ENCODE results near the gene CD84.
"Not testable (repeated sequence)": the region's sequence is repeated elsewhere in the genome, so short reads cannot be mapped to it uniquely, and the experiment has no call there.

Gene CD84

GRCh38 chr1:160605792-160606479, 26.6 kb upstream of the CD84 start:
- no peak overlapping the region for H3K4me3 Mint-ChIP-seq

GRCh38 chr1:160605205-160605604, 25.9 kb upstream of the CD84 start:
- Mint-ChIP-seq H3K9me3 (peaks cover 47% of the 10 kb centered on the region), H3K4me3 (no peak overlapping the region), H3K27ac (peak overlapping the region; percentile 47), H3K4me1 (ENCODE audit: low read depth) (peaks cover 36% of the 10 kb centered on the region), H3K27me3 (ENCODE audit: low read depth) (no peaks in the 10 kb centered on the region), H3K36me3 (ENCODE audit: low read depth) (peaks cover 56% of the 10 kb centered on the region)
- no peak for DNase-seq (ENCODE audit: low spot score)

More at GRCh38 chr1:160605792-160606479, 26.6 kb upstream of the CD84 start:
- peaks cover 42% of the 10 kb centered on the region for H3K9me3 Mint-ChIP-seq
- peak overlapping the region; percentile 67 for H3K27ac Mint-ChIP-seq
- no peak for DNase-seq (ENCODE audit: low spot score)
- peaks cover 37% of the 10 kb centered on the region for H3K4me1 Mint-ChIP-seq (ENCODE audit: low read depth)
- peaks cover 63% of the 10 kb centered on the region for H3K36me3 Mint-ChIP-seq (ENCODE audit: low read depth)
- H3K27me3 Mint-ChIP-seq (ENCODE audit: low read depth), result no peaks in the 10 kb centered on the region

- Mint-ChIP-seq H3K27me3 (ENCODE audit: low read depth) (no peaks in the 10 kb centered on the region), H3K36me3 (ENCODE audit: low read depth) (peaks cover 16% of the 10 kb centered on the region), H3K4me1 (ENCODE audit: low read depth) (peaks cover 4% of the 10 kb centered on the region), H3K4me3 (no peak overlapping the region), H3K27ac (no peak overlapping the region), H3K9me3 (peaks cover 44% of the 10 kb centered on the region)
- DNase-seq (ENCODE audit: low spot score), result no peak
These were observed 18.4 kb upstream of the CD84 start for GRCh38 chr1:160597705-160598104.

GRCh38 chr1:160597051-160597450, 17.8 kb upstream of the CD84 start:
- DNase-seq (ENCODE audit: low spot score), result no peak
- Mint-ChIP-seq H3K9me3 (peaks cover 46% of the 10 kb centered on the region), H3K4me3 (no peak overlapping the region), H3K27ac (no peak overlapping the region), H3K4me1 (ENCODE audit: low read depth) (peaks cover 5% of the 10 kb centered on the region), H3K36me3 (ENCODE audit: low read depth) (peaks cover 20% of the 10 kb centered on the region), H3K27me3 (ENCODE audit: low read depth) (no peaks in the 10 kb centered on the region)

GRCh38 chr1:160590488-160590887, 11.2 kb upstream of the CD84 start:
- no peak for DNase-seq (ENCODE audit: low spot score)
- H3K9me3 Mint-ChIP-seq, result peaks cover 29% of the 10 kb centered on the region
- H3K27ac Mint-ChIP-seq, result no peak overlapping the region
- no peak overlapping the region for H3K4me3 Mint-ChIP-seq
- H3K27me3 Mint-ChIP-seq (ENCODE audit: low read depth), result no peaks in the 10 kb centered on the region
- H3K36me3 Mint-ChIP-seq (ENCODE audit: low read depth), result peaks cover 12% of the 10 kb centered on the region
- peaks cover 9% of the 10 kb centered on the region for H3K4me1 Mint-ChIP-seq (ENCODE audit: low read depth)

- H3K4me3 Mint-ChIP-seq, result no peak overlapping the region
- peaks cover 25% of the 10 kb centered on the region for H3K4me1 Mint-ChIP-seq (ENCODE audit: low read depth)
- H3K27me3 Mint-ChIP-seq (ENCODE audit: low read depth), result no peaks in the 10 kb centered on the region
- H3K27ac Mint-ChIP-seq, result no peak overlapping the region
- no peak for DNase-seq (ENCODE audit: low spot score)
- peaks cover 20% of the 10 kb centered on the region for H3K9me3 Mint-ChIP-seq
- H3K36me3 Mint-ChIP-seq (ENCODE audit: low read depth), result peaks cover 10% of the 10 kb centered on the region
These were observed 9.2 kb upstream of the CD84 start for GRCh38 chr1:160588468-160588867.

GRCh38 chr1:160584784-160585183, 5.5 kb upstream of the CD84 start:
- Mint-ChIP-seq H3K27ac (no peak overlapping the region), H3K4me1 (ENCODE audit: low read depth) (peaks cover 34% of the 10 kb centered on the region), H3K4me3 (no peak overlapping the region), H3K9me3 (peaks cover 10% of the 10 kb centered on the region), H3K36me3 (ENCODE audit: low read depth) (peaks cover 7% of the 10 kb centered on the region), H3K27me3 (ENCODE audit: low read depth) (no peaks in the 10 kb centered on the region)
- no peak for DNase-seq (ENCODE audit: low spot score)

- H3K9me3 Mint-ChIP-seq; H3K36me3 Mint-ChIP-seq (ENCODE audit: low read depth); H3K27me3 Mint-ChIP-seq (ENCODE audit: low read depth); H3K4me3 Mint-ChIP-seq; DNase-seq (ENCODE audit: low spot score): not testable (repeated sequence)
- peaks cover 42% of the 10 kb centered on the region for H3K4me1 Mint-ChIP-seq (ENCODE audit: low read depth)
- peak overlapping the region; percentile 12 for H3K27ac Mint-ChIP-seq
These were observed 3.7 kb upstream of the CD84 start for GRCh38 chr1:160582976-160583375.

- Mint-ChIP-seq H3K36me3 (ENCODE audit: low read depth) (peaks cover 12% of the 10 kb centered on the region), H3K4me3 (no peak overlapping the region), H3K27ac (no peak overlapping the region), H3K4me1 (ENCODE audit: low read depth) (peaks cover 50% of the 10 kb centered on the region), H3K27me3 (ENCODE audit: low read depth) (no peaks in the 10 kb centered on the region), H3K9me3 (peaks cover 10% of the 10 kb centered on the region)
- no peak for DNase-seq (ENCODE audit: low spot score)
These were observed 2.7 kb upstream of the CD84 start for GRCh38 chr1:160581961-160582360.

- Mint-ChIP-seq H3K27me3 (ENCODE audit: low read depth) (no peaks in the 10 kb centered on the region), H3K4me3 (no peak overlapping the region), H3K36me3 (ENCODE audit: low read depth) (peaks cover 21% of the 10 kb centered on the region), H3K9me3 (peaks cover 10% of the 10 kb centered on the region), H3K4me1 (ENCODE audit: low read depth) (peaks cover 61% of the 10 kb centered on the region), H3K27ac (peak overlapping the region; percentile 12)
- DNase-seq (ENCODE audit: low spot score), result no peak
These were observed 1.0 kb upstream of the CD84 start for GRCh38 chr1:160580221-160580812.

- Mint-ChIP-seq H3K27me3 (ENCODE audit: low read depth) (no peaks in the 10 kb centered on the region), H3K9me3 (peaks cover 9% of the 10 kb centered on the region), H3K36me3 (ENCODE audit: low read depth) (peaks cover 29% of the 10 kb centered on the region), H3K4me1 (ENCODE audit: low read depth) (peaks cover 61% of the 10 kb centered on the region), H3K27ac (peak overlapping the region; percentile 95), H3K4me3 (peak overlapping the region; percentile 90)
- no peak for DNase-seq (ENCODE audit: low spot score)
These were observed 638 bp downstream of the CD84 start for GRCh38 chr1:160578525-160579191.

- DNase-seq (ENCODE audit: low spot score), result no peak
- Mint-ChIP-seq H3K9me3 (peaks cover 4% of the 10 kb centered on the region), H3K36me3 (ENCODE audit: low read depth) (peaks cover 32% of the 10 kb centered on the region), H3K4me3 (peak overlapping the region; percentile 90), H3K27me3 (ENCODE audit: low read depth) (no peaks in the 10 kb centered on the region), H3K27ac (peak overlapping the region; percentile 95), H3K4me1 (ENCODE audit: low read depth) (peaks cover 64% of the 10 kb centered on the region)
These were observed 1.1 kb downstream of the CD84 start for GRCh38 chr1:160578175-160578524.

GRCh38 chr1:160577671-160578070, 1.6 kb downstream of the CD84 start:
- Mint-ChIP-seq H3K36me3 (ENCODE audit: low read depth) (peaks cover 33% of the 10 kb centered on the region), H3K4me1 (ENCODE audit: low read depth) (peaks cover 68% of the 10 kb centered on the region), H3K4me3 (peak overlapping the region; percentile 90), H3K9me3 (no peaks in the 10 kb centered on the region), H3K27me3 (ENCODE audit: low read depth) (no peaks in the 10 kb centered on the region), H3K27ac (peak overlapping the region; percentile 95)
- DNase-seq (ENCODE audit: low spot score), result no peak

GRCh38 chr1:160576884-160577283, 2.4 kb downstream of the CD84 start:
- Mint-ChIP-seq H3K9me3 (no peaks in the 10 kb centered on the region), H3K4me3 (peak overlapping the region; percentile 90), H3K36me3 (ENCODE audit: low read depth) (peaks cover 41% of the 10 kb centered on the region), H3K27ac (peak overlapping the region; percentile 95), H3K4me1 (ENCODE audit: low read depth) (peaks cover 74% of the 10 kb centered on the region), H3K27me3 (ENCODE audit: low read depth) (no peaks in the 10 kb centered on the region)
- DNase-seq (ENCODE audit: low spot score), result no peak

Data from T-helper 2 cell treated with Interferon-gamma antibody and Interleukin-4, amounts not matched to agents 5 μg/mL and 100 μg/mL, for 36 hours (primary cell).